ENCODE results near the gene MYO5B.

The MYO5B gene

DNA sequence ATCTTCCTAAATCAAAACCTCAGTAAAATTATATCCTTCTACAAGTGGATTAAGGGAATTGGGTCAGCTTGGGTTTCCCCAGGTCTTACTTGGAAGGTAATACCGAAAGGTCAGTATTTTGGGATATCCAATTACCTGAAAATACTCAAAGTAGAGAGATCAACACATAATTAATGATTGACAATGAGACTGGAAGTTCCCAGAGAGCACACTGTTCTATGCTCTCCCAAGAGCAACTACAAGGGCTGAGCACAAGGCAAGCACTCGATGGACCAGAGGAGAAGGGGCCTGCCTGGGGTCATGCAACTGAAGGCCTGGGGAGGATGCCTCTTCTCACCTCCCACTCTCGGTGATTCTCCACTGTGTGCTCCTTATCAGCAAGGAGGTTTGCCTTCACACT is 222.4 kb downstream of the MYO5B start:
- no peak overlapping the region for H3K4me2 ChIP-seq
- H3K27me3 ChIP-seq (ENCODE audit: insufficient read depth, low read depth): no peaks in the 10 kb centered on the region
- H3K36me3 ChIP-seq (ENCODE audit: insufficient read depth): no peaks in the 10 kb centered on the region
- H3K4me1 ChIP-seq (ENCODE audit: low read depth, poor library complexity, severe bottlenecking): no peaks in the 10 kb centered on the region
- H3K4me3 ChIP-seq (IDR thresholded peaks at IDR 0.05; ENCODE audit: insufficient read depth, low read depth, low read length): no peak overlapping the region
- H3K27ac ChIP-seq: no peak overlapping the region
- no peak overlapping the region for H3K9ac ChIP-seq
- H4K20me1 ChIP-seq (ENCODE audit: insufficient read depth): no peaks in the 10 kb centered on the region
- no peak overlapping the region for H2AFZ ChIP-seq (ENCODE audit: low read depth)
- no peak for TF ChIP-seq CTCF (conservative IDR thresholded peaks at IDR 0.05; ENCODE audit: low read depth, low read length)
- H3K79me2 ChIP-seq (ENCODE audit: insufficient read depth, low read depth): no peaks in the 10 kb centered on the region

DNA sequence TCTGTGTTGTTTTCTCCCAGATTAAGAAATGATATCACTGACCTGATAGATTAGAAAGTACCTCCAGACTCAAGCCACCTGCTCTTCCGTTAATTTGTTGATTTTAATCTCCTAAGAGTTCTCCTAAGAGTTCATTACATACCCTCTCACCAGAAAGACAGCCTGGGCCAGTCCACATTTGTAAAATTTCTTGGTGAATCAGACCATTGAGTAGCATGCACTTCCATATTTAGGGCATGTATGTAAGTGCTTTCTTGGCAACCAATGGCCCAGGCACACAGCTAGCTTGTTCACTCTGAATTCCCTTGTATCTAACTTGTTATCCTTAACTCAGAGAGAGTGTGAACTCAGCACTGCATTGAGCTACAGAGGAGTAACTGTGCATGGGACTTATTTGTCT is 223.5 kb downstream of the MYO5B start:
- no peak overlapping the region for H2AFZ ChIP-seq (ENCODE audit: low read depth)
- no peaks in the 10 kb centered on the region for H3K4me1 ChIP-seq (ENCODE audit: low read depth, poor library complexity, severe bottlenecking)
- H3K27ac ChIP-seq: no peak overlapping the region
- no peak overlapping the region for H3K9ac ChIP-seq
- no peaks in the 10 kb centered on the region for H3K36me3 ChIP-seq (ENCODE audit: insufficient read depth)
- no peaks in the 10 kb centered on the region for H4K20me1 ChIP-seq (ENCODE audit: insufficient read depth)
- H3K4me2 ChIP-seq: no peak overlapping the region
- no peaks in the 10 kb centered on the region for H3K79me2 ChIP-seq (ENCODE audit: insufficient read depth, low read depth)
- H3K4me3 ChIP-seq (IDR thresholded peaks at IDR 0.05; ENCODE audit: insufficient read depth, low read depth, low read length): no peak overlapping the region
- no peaks in the 10 kb centered on the region for H3K27me3 ChIP-seq (ENCODE audit: insufficient read depth, low read depth)
- no peak for TF ChIP-seq CTCF (conservative IDR thresholded peaks at IDR 0.05; ENCODE audit: low read depth, low read length)

DNA sequence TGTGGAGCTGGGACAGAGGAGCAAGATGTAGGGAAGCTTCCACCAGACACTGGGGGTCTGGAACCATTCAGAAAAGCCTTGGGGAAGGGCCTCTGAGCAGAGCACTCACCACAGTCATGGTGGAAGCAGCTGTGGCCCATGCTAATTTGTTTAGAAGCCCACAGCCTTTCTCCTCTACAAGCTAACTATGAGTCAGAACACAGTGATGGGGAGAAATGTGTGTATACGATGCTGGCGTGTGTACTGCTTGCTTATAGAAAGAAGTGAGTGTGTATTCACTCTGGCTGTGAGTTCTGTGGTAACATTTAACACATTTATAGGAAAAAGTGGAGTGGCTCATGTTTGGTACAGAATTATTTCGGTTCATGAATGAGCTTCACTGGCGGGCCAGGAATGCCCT is 224.6 kb downstream of the MYO5B start:
- Histone ChIP-seq H2AFZ (ENCODE audit: low read depth) (no peak overlapping the region), H3K4me3 (IDR thresholded peaks at IDR 0.05; ENCODE audit: insufficient read depth, low read depth, low read length) (no peak overlapping the region), H3K9ac (no peak overlapping the region), H3K4me1 (ENCODE audit: low read depth, poor library complexity, severe bottlenecking) (no peaks in the 10 kb centered on the region), H3K27me3 (ENCODE audit: insufficient read depth, low read depth) (no peaks in the 10 kb centered on the region), H3K79me2 (ENCODE audit: insufficient read depth, low read depth) (no peaks in the 10 kb centered on the region), H4K20me1 (ENCODE audit: insufficient read depth) (no peaks in the 10 kb centered on the region), H3K36me3 (ENCODE audit: insufficient read depth) (no peaks in the 10 kb centered on the region), H3K27ac (no peak overlapping the region), H3K4me2 (no peak overlapping the region)
- no peak for TF ChIP-seq CTCF (conservative IDR thresholded peaks at IDR 0.05; ENCODE audit: low read depth, low read length)

GRCh38 chr18:49968644-49969309 is 226.2 kb downstream of the MYO5B start:
- H3K27me3 ChIP-seq (ENCODE audit: insufficient read depth, low read depth): no peaks in the 10 kb centered on the region
- no peak overlapping the region for H3K9ac ChIP-seq
- H3K79me2 ChIP-seq (ENCODE audit: insufficient read depth, low read depth): no peaks in the 10 kb centered on the region
- no peak overlapping the region for H3K4me2 ChIP-seq
- no peak overlapping the region for H3K4me3 ChIP-seq (IDR thresholded peaks at IDR 0.05; ENCODE audit: insufficient read depth, low read depth, low read length)
- no peak overlapping the region for H2AFZ ChIP-seq (ENCODE audit: low read depth)
- no peaks in the 10 kb centered on the region for H3K4me1 ChIP-seq (ENCODE audit: low read depth, poor library complexity, severe bottlenecking)
- TF ChIP-seq CTCF (conservative IDR thresholded peaks at IDR 0.05; ENCODE audit: low read depth, low read length): no peak
- H4K20me1 ChIP-seq (ENCODE audit: insufficient read depth): no peaks in the 10 kb centered on the region
- H3K36me3 ChIP-seq (ENCODE audit: insufficient read depth): no peaks in the 10 kb centered on the region
- H3K27ac ChIP-seq: no peak overlapping the region
